DMS153 treated with DMSO at 0.1 percent for 48 hours (cell line): ENCODE results near the gene LAPTM5.
A peak's percentile ranks its signal among the peaks of the same experiment; 100 is the strongest.
"Not testable (repeated sequence)": the region's sequence is repeated elsewhere in the genome, so short reads cannot be mapped to it uniquely, and the experiment has no call there.

Experiments
- DNase-seq: peaks from one replicate; lab custom pipeline; 2025; ENCODE audit not compliant: unreplicated experiment; lab: John Stamatoyannopoulos, UW

Gene LAPTM5

GRCh38 chr1:30757352-30758120, at the start of gene LAPTM5:
Gene LAPTM5 (minus strand): TSS chr1:30757774. CDS start chr1:30757745, 29 bp downstream.
- no peak for DNase-seq

- no peak for DNase-seq
These were observed 49.1 kb upstream of the LAPTM5 start for GRCh38 chr1:30806381-30807317.

- DNase-seq = no peak
These were observed 47.9 kb upstream of the LAPTM5 start for GRCh38 chr1:30805304-30806003.

GRCh38 chr1:30804822-30805221, 47.2 kb upstream of the LAPTM5 start:
- DNase-seq = no peak

- no peak for DNase-seq
These were observed 46.8 kb upstream of the LAPTM5 start for GRCh38 chr1:30804352-30804751.

- no peak for DNase-seq
These were observed 46.0 kb upstream of the LAPTM5 start for GRCh38 chr1:30803562-30803961.

- DNase-seq = peak; percentile 97
These were observed 44.2 kb upstream of the LAPTM5 start for GRCh38 chr1:30801771-30802198.

GRCh38 chr1:30799233-30799511, 41.6 kb upstream of the LAPTM5 start:
- no peak for DNase-seq

- DNase-seq = no peak
These were observed 41.0 kb upstream of the LAPTM5 start for GRCh38 chr1:30798389-30799232.

GRCh38 chr1:30795026-30795425, 37.5 kb upstream of the LAPTM5 start:
- DNase-seq = no peak

- no peak for DNase-seq
These were observed 36.7 kb upstream of the LAPTM5 start for GRCh38 chr1:30794260-30794659.

GRCh38 chr1:30793209-30793608, 35.6 kb upstream of the LAPTM5 start:
- no peak for DNase-seq

GRCh38 chr1:30791868-30792267, 34.3 kb upstream of the LAPTM5 start:
- no peak for DNase-seq

GRCh38 chr1:30790850-30791778, 33.5 kb upstream of the LAPTM5 start:
- no peak for DNase-seq

GRCh38 chr1:30790256-30790525, 32.6 kb upstream of the LAPTM5 start:
- DNase-seq = not testable (repeated sequence)

- DNase-seq = no peak
These were observed 32.0 kb upstream of the LAPTM5 start for GRCh38 chr1:30789388-30790255.

GRCh38 chr1:30788580-30789387, 31.2 kb upstream of the LAPTM5 start:
- no peak for DNase-seq

- DNase-seq = no peak
These were observed 30.4 kb upstream of the LAPTM5 start for GRCh38 chr1:30787856-30788495.
